Activated CD4-positive, alpha-beta memory T cell treated with anti-CD3 and anti-CD28 coated beads for 36 hours (primary cell): Measurements from ENCODE around the gene LBX2. TPM values are rescaled to one million over a fixed set of nuclear protein-coding genes. Genes with fewer than 3 reads are reported as not detected.
"Not testable (repeated sequence)": the region's sequence is repeated elsewhere in the genome, so short reads cannot be mapped to it uniquely, and the experiment has no call there.

Experiments used
- CTCF ChIA-PET: fragments of 350-600 bp; sonication (Branson Sonifier 250); formaldehyde crosslinking; loops from one replicate; lab custom pipeline; 2021; ENCODE audit warnings: antibody characterized with exemption, inconsistent platforms; lab: Charles Lee
- POLR2A ChIA-PET: fragments of 350-600 bp; sonication (Branson Sonifier 250); formaldehyde crosslinking; loops from one replicate; lab custom pipeline; 2021; ENCODE audit warnings: antibody characterized with exemption; lab: Charles Lee
- DNase-seq: peaks from one replicate; pipeline ENCODE4 v3.0.0-alpha.2; 2020
- H3K27ac Mint-ChIP-seq: one replicate; pipeline ENCODE4 v1.8.0; 2021; ENCODE audit warnings: mixed read lengths
- H3K27me3 Mint-ChIP-seq: one replicate; pipeline ENCODE4 v1.8.0; 2021; ENCODE audit warnings: mixed read lengths
- H3K36me3 Mint-ChIP-seq: one replicate; pipeline ENCODE4 v1.8.0; 2021; ENCODE audit warnings: mixed read lengths
- H3K4me1 Mint-ChIP-seq: one replicate; pipeline ENCODE4 v1.8.0; 2021; ENCODE audit warnings: low read depth, mixed read lengths
- H3K4me3 Mint-ChIP-seq: one replicate; pipeline ENCODE4 v1.8.0; 2021; ENCODE audit warnings: mild to moderate bottlenecking, mixed read lengths
- H3K9me3 Mint-ChIP-seq: one replicate; pipeline ENCODE4 v1.8.0; 2021; ENCODE audit warnings: mixed read lengths
- intact Hi-C: fragments of 100-400 bp; cut with micrococcal nuclease; formaldehyde crosslinking; loops from one replicate; pipeline ENCODE4 v1.15.1; 2023
- total RNA-seq, 2 experiments: library from RNA; stranded (reverse); gene quantifications; one replicate each; pipeline ENCODE4 v1.2.3, GENCODE V29; 2021

The LBX2 gene
- total RNA-seq, 2 experiments from 2014 or later = 0.52 to 0.63 TPM

GRCh38 chr2:74474899-74475298, 24.5 kb downstream of the LBX2 start:
- ChIA-PET POLR2A (interaction anchor here (1.0 kb wide), 1 partner anchor 16 kb away, joined by 3 read pairs; the partner anchor contains the start of gene WBP1), CTCF (interaction anchor here (1.0 to 4.8 kb wide), 5 partner anchors 8 to 241 kb away, joined by 3 to 47 read pairs (median 4); partner anchors contain the start of genes CCDC142, MOGS and TTC31)
- Mint-ChIP-seq H3K27ac (no peak overlapping the region), H3K4me1 (peaks cover 23% of the 10 kb centered on the region), H3K27me3 (no peaks in the 10 kb centered on the region), H3K36me3 (peaks cover 28% of the 10 kb centered on the region), H3K9me3 (no peaks in the 10 kb centered on the region), H3K4me3 (no peak overlapping the region)
- DNase-seq = no peak
- intact Hi-C loops = no loop called here

DNA sequence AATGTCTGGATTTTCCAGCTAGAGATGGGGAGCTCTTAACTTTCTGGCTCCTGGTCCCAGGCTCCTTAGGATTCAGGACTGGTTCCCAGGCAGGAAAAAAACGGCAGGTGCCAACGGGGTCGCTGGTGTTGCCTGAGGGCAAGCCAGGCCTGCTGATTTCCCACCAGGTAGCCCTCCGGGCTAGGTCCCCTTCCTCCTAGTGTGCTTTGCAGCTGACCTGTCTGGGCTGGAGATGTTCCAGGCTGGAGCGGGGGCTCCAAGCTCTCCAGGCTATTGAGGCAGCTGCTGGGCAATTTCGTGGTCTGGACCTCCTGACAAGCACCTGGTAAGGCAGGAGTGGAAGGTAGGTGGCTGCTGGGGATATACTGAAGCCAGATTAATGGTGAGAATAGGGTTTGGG, 24.9 kb downstream of the LBX2 start:
- Mint-ChIP-seq H3K4me1 (peaks cover 23% of the 10 kb centered on the region), H3K27me3 (no peaks in the 10 kb centered on the region), H3K36me3 (peaks cover 25% of the 10 kb centered on the region), H3K27ac (no peak overlapping the region), H3K9me3 (no peaks in the 10 kb centered on the region), H3K4me3 (no peak overlapping the region)
- ChIA-PET CTCF (interaction anchor here (0.9 to 4.8 kb wide), 5 partner anchors 8 to 241 kb away, joined by 3 to 47 read pairs (median 3); partner anchors contain the start of genes CCDC142 and TTC31), POLR2A (no interaction called here)
- no peak for DNase-seq
- intact Hi-C loops = no loop called here

DNA sequence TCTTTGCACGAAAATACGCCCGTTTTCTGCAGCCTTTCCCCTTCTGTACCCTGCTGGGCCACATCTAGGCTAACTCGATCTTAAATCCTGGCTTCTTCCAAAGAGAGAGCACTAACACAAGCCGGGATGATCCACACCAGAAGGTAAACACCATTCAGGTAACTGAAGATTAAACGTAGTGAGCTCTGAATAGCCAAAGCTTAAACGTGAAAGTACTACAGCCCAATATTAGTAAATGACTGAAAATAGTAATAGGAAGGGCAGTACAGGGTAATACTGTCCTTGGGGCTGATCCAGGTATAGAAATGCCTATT, 26.5 kb downstream of the LBX2 start:
- ChIA-PET POLR2A (interaction anchor here (1.0 to 2.4 kb wide), 5 partner anchors 9 to 57 kb away, joined by 3 to 23 read pairs (median 7); partner anchors contain the start of genes AUP1, CCDC142, HTRA2 and INO80B), CTCF (interaction anchor here (1.2 to 4.8 kb wide), 3 partner anchors 10 to 82 kb away, joined by 3 to 47 read pairs (median 5); partner anchors contain the start of genes CCDC142, TTC31 and WBP1)
- Mint-ChIP-seq H3K9me3 (no peaks in the 10 kb centered on the region), H3K36me3 (peaks cover 22% of the 10 kb centered on the region), H3K4me1 (peaks cover 19% of the 10 kb centered on the region), H3K27me3 (no peaks in the 10 kb centered on the region), H3K27ac (peak overlapping the region; percentile 96), H3K4me3 (peak overlapping the region; percentile 96)
- intact Hi-C loops = loop anchor here (1.0 to 2.0 kb wide), 3 partner anchors 9 to 56 kb away; partner anchors contain the start of genes AUP1, CCDC142, HTRA2 and WBP1
- DNase-seq = no peak

- Mint-ChIP-seq H3K36me3 (peaks cover 22% of the 10 kb centered on the region), H3K27me3 (no peaks in the 10 kb centered on the region), H3K4me3 (peak within 1 kb of the TSS; percentile 96), H3K9me3 (no peaks in the 10 kb centered on the region), H3K4me1 (peaks cover 19% of the 10 kb centered on the region), H3K27ac (peak within 1 kb of the TSS; percentile 96)
- DNase-seq = peak; percentile 96
- POLR2A ChIA-PET = interaction anchor here (1.0 to 2.4 kb wide), 5 partner anchors 10 to 58 kb away, joined by 3 to 23 read pairs (median 7); partner anchors contain the start of genes AUP1, CCDC142, HTRA2 and INO80B
- CTCF ChIA-PET = interaction anchor here (1.2 to 4.8 kb wide), 4 partner anchors 10 to 81 kb away, joined by 3 to 47 read pairs (median 8); partner anchors contain the start of genes CCDC142, TTC31 and WBP1
- intact Hi-C loops = loop anchor here (1.0 to 2.0 kb wide), 3 partner anchors 10 to 56 kb away; partner anchors contain the start of genes AUP1, CCDC142, HTRA2 and WBP1
These were observed 27.1 kb downstream of the LBX2 start, which contains the start of gene MRPL53 for GRCh38 chr2:74472086-74472944. Gene MRPL53 (minus strand): TSS chr2:74472680. CDS start chr2:74472660, 20 bp downstream.

DNA sequence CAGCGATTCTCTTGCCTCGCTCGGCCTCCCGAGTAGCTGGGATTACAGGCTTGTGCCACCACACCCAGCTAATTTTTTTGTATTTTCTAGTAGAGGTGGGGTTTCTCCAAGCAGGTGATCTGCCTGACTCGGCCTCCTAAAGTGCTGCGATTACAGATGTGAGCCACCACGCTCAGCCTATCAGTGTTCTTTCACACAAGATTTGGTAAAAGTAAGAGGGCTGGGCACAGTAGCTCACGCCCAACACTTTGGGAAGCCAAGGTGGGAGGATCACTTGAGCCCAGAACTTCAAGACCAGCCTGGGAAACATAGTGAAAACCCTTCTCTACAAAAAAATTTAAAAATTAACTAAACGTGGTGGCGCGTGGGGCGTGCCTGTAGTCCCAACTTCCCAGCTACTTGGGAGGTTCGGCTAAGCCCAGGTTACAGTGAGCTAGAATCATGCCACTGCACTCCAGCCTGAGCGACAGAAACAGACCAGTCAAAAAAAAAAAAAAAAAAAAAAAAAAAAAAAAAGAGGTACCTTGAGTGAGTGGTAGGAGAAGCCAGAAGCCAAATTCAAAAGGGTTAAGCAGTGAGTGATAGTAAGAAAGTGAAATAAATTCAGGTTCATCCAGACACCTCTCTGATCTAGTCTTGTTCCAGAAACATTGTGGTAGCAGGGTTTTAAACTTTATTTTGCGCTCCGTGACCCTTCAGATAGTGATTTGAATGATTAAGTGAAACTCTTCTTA, 27.9 kb downstream of the LBX2 start:
- DNase-seq = no peak
- Mint-ChIP-seq H3K9me3 (no peaks in the 10 kb centered on the region), H3K4me3 (peak overlapping the region; percentile 96), H3K4me1 (peaks cover 19% of the 10 kb centered on the region), H3K36me3 (peaks cover 22% of the 10 kb centered on the region), H3K27ac (peak overlapping the region; percentile 96), H3K27me3 (no peaks in the 10 kb centered on the region)
- ChIA-PET CTCF (interaction anchor here (1.2 to 4.8 kb wide), 2 partner anchors 11 to 13 kb away, joined by 11 to 47 read pairs; partner anchors contain the start of genes CCDC142, TTC31 and WBP1), POLR2A (interaction anchor here (0.6 to 2.4 kb wide), 3 partner anchors 10 to 95 kb away, joined by 3 to 23 read pairs (median 20); partner anchors contain the start of genes CCDC142, TTC31 and WBP1)
- intact Hi-C loops = loop anchor here (1.0 to 2.0 kb wide), 3 partner anchors 11 to 57 kb away; partner anchors contain the start of genes AUP1, CCDC142, HTRA2 and WBP1

DNA sequence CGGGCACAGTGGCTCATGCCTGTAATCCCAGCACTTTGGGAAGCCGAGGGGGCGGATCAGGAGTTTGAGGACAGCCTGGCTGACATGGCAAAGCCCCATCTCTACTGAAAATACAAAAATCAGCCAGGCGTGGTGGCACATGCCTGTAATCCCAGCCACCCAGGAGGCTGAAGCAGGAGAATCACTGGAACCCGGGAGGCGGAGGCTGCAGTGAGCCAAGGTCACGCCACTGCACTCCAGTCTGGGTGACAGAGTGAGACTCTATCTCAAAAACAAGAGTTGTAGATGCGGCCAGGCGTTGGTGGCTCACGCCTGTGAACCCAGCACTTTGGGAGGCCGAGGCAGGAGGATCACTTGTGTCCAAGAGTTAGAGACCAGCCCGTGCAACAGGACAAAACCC, 28.7 kb downstream of the LBX2 start:
- ChIA-PET CTCF (interaction anchor here (1.2 to 4.8 kb wide), 2 partner anchors 12 to 13 kb away, joined by 11 to 47 read pairs; partner anchors contain the start of genes CCDC142, TTC31 and WBP1), POLR2A (interaction anchor here (2.4 kb wide), 1 partner anchor 12 kb away, joined by 20 read pairs; the partner anchor contains the start of gene WBP1)
- DNase-seq, H3K9me3 Mint-ChIP-seq, intact Hi-C loops, H3K27me3 Mint-ChIP-seq: not testable (repeated sequence)
- Mint-ChIP-seq H3K27ac (peak overlapping the region; percentile 71), H3K4me1 (peaks cover 22% of the 10 kb centered on the region), H3K36me3 (peaks cover 21% of the 10 kb centered on the region), H3K4me3 (peak overlapping the region; percentile 35)

- H3K9me3 Mint-ChIP-seq = no peaks in the 10 kb centered on the region
- H3K4me3 Mint-ChIP-seq = peak overlapping the region; percentile 98
- H3K36me3 Mint-ChIP-seq = peaks cover 15% of the 10 kb centered on the region
- peak overlapping the region; percentile 72 for H3K27ac Mint-ChIP-seq
- no peak for DNase-seq
- intact Hi-C loops = no loop called here
- H3K4me1 Mint-ChIP-seq = peaks cover 27% of the 10 kb centered on the region
- H3K27me3 Mint-ChIP-seq = no peaks in the 10 kb centered on the region
- POLR2A ChIA-PET = interaction anchor here (0.8 kb wide), 1 partner anchor 43 kb away, joined by 3 read pairs; no protein-coding TSS in a partner anchor
- CTCF ChIA-PET = interaction anchor here (1.0 to 1.8 kb wide), 4 partner anchors 9 to 67 kb away, joined by 3 to 10 read pairs (median 4); partner anchors contain the start of genes CCDC142 and TTC31
These were observed 35.0 kb downstream of the LBX2 start for GRCh38 chr2:74464406-74464805.

GRCh38 chr2:74462786-74463105, 36.7 kb downstream of the LBX2 start:
- POLR2A ChIA-PET = no interaction called here
- CTCF ChIA-PET = no interaction called here
- Mint-ChIP-seq H3K4me3 (peak overlapping the region; percentile 41), H3K36me3 (peaks cover 17% of the 10 kb centered on the region), H3K9me3 (no peaks in the 10 kb centered on the region), H3K4me1 (peaks cover 37% of the 10 kb centered on the region), H3K27me3 (peaks cover 2% of the 10 kb centered on the region), H3K27ac (no peak overlapping the region)
- intact Hi-C loops = no loop called here
- no peak for DNase-seq

GRCh38 chr2:74462054-74462785, 37.2 kb downstream of the LBX2 start:
- no peaks in the 10 kb centered on the region for H3K9me3 Mint-ChIP-seq
- POLR2A ChIA-PET = no interaction called here
- no peak overlapping the region for H3K4me3 Mint-ChIP-seq
- H3K4me1 Mint-ChIP-seq = peaks cover 37% of the 10 kb centered on the region
- peaks cover 17% of the 10 kb centered on the region for H3K36me3 Mint-ChIP-seq
- no peak overlapping the region for H3K27ac Mint-ChIP-seq
- intact Hi-C loops = no loop called here
- DNase-seq = no peak
- CTCF ChIA-PET = interaction anchor here (0.7 kb wide), 1 partner anchor 67 kb away, joined by 3 read pairs; no protein-coding TSS in a partner anchor
- peaks cover 2% of the 10 kb centered on the region for H3K27me3 Mint-ChIP-seq

DNA sequence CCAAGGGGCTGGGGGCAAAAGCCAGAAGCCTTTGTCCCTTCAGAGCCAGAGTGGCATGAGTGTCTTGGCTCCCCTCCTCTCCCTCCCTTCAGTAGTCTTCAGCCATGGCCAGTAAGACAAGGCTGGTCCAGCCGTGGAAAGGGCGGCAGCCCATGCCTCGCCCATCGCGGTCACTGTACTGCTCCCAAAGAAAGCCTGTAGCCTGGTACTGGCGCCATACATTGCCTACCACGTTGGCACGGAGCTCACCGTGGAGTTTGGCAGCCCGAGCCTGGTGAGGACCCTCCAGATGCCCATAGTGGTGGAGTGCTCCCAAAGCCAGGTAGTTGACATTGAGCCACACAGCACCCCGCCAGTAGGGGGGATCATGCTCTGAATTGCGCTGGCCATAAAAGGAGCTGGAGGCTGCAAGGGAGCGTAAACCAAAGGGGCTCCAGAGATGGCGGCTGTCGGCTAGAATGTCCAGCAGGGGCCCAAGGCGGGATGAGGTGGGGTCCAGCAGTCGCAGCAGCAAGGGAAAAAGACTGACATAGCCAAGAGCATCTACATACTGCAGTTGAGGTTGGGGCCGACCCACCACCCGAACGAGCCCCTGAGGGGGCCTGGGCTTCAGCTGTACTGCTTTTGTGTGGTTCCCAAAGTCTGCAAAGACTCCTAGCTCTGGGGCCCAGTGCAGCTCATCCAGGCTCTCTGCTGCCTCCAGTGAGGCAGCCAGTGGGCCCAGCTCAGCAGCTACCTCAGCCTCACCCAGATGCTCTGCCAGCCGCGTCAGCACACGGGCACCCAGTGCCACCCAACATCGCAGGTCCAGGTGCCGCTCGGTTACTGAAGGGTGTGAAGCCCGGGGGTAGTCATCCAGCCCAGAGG, 38.0 kb downstream of the LBX2 start:
- intact Hi-C loops = no loop called here

More for the DNA sequence above, 38.0 kb downstream of the LBX2 start:
- peaks cover 19% of the 10 kb centered on the region for H3K36me3 Mint-ChIP-seq
- H3K9me3 Mint-ChIP-seq = no peaks in the 10 kb centered on the region
- CTCF ChIA-PET = interaction anchor here (0.7 kb wide), 1 partner anchor 67 kb away, joined by 3 read pairs; no protein-coding TSS in a partner anchor
- no peak overlapping the region for H3K4me3 Mint-ChIP-seq
- peaks cover 44% of the 10 kb centered on the region for H3K4me1 Mint-ChIP-seq
- no peak for DNase-seq
- POLR2A ChIA-PET = no interaction called here
- H3K27me3 Mint-ChIP-seq = peaks cover 2% of the 10 kb centered on the region
- H3K27ac Mint-ChIP-seq = peak overlapping the region; percentile 38
